GM18519 (cell line): ENCODE measurements around the gene PHLPP1.
"Not testable (repeated sequence)": the region's sequence is repeated elsewhere in the genome, so short reads cannot be mapped to it uniquely, and the experiment has no call there.

ENCODE experiments used
- ATAC-seq: cut with Tn5 transposase; IDR thresholded peaks from one replicate; pipeline ENCODE4 v1.9.1; 2021; ENCODE audit warnings: mild to moderate bottlenecking, moderate library complexity; ENCODE audit not compliant: unreplicated experiment, low FRiP score

The PHLPP1 gene

DNA sequence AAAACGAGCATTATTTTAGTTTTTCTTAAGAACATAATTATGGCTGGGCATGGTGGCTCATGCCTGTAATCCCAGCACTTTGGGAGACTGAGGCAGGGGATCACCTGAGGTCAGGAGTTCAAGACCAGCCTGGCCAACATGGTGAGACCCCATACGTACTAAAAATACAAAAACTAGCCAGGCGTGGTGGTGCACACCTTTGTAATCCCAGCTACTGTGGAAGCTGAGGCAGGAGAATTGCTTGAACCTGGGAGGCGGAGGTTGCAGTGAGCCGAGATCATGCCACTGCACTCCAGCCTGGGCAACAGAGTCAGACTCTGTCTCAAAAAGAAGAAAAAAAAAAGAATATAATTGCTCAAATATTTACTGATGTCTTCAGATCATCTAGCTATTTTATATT is 25.3 kb downstream of the PHLPP1 start:
- not testable (repeated sequence) for ATAC-seq

DNA sequence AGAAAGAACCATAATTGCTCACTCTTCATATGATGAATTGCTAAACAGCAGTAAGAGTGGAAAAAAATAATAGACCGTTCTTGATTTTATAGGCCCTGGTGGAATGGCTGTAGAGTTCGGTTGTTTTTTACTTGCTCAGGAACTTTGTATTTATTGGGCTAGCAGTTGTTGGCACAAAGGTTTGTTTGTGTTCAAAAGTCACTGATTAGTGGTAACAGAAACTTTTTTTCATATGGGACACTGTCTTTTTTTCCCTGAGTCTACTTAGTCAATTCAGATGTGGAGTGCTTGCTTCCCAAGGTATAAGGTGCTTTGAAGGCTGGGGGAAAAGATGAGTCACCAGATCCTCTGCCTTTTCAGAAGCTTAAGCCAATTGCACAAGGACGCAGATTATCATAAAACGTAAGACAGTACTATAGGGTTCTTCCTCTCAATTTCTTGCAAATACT is 25.8 kb downstream of the PHLPP1 start:
- ATAC-seq, result no peak

DNA sequence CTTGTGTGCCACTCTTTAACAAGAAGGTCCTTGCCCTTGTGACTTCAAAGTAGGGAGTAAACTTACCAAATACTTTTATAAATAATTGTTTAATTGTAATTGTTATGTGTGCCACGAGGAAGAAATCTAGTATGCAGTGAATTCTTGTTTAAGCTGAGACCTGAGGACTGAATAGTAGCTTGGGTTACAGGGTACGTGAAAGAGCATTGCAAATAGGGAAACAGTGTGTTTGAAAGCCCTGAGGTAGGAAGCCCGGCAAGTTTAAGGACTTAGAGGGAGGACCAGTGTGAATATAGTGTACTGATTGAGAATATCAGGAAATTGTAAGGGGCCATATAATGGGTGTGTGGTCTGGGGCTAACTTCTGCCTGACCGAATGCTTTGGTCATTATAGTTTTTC is 26.2 kb downstream of the PHLPP1 start:
- no peak for ATAC-seq

DNA sequence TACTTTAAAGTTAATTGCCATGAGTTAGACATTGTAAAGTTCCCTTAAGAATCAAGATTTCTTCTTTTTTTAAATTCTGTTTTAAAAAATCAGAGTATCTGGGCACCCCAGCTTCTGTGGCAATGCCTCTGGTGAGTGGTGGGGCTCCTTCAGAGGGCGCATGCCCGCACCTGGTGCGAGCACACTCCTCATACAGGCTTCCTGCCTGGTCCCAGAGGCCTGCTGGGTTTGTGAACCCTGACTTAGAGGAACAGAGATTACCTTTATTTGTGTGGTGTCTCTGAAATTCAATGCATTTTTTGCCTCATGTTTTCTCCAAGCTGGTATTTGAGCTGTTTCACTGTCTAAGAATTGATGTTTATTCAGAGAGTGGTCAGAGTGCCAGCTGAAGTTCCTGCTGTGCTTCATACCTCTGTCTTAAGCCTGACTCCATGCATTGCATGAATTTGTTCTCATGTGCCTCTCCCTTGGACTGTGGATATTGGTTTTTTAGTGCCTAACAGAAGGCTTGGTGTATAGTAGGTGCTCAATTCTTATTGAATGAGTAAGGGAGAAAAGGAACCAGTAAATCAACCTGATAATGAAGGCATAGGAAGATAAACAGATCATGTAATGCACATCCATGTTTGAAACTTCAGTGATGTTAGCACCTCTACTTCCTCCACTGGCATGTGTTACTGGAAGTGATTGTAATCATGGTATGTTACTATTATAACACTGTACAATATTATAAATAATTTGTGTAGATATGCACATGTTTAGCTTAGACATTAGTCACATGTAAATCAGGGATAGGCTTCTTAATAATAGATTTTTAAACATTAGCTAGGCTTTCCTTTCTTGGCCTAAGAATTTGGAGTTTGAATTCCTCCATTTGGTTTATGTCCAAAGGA is 29.0 kb downstream of the PHLPP1 start:
- ATAC-seq, result peak; percentile 70

DNA sequence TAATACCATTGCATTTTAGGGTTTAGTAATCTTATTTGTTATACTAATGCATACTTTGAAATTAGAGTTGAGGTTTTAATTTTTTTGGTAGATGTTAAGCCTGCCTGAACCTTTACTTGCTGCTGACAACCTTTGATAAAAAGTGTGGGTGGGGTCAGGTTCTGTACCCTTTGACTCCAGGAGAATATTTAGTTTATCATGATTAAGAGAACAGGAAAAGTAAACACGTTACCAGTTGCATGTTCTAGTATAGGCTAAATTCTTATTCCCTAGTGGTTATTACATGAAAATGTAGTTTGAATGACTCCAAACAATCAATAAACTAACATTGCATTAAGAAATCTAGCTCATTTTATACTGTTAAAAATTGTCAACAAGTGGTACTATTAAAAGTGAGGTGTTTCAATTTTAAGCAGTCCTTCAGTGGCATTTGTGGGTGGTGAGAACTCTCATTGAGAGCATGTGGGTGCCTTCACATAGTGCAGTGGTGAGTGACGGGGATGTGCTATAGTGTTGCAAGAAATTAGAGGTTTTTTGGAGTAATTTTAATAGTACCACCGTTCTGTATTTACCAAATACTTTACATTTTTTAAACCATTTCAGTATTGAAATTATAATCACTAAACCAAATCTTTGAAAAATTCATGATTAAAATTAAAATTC is 29.9 kb downstream of the PHLPP1 start:
- ATAC-seq, result no peak

DNA sequence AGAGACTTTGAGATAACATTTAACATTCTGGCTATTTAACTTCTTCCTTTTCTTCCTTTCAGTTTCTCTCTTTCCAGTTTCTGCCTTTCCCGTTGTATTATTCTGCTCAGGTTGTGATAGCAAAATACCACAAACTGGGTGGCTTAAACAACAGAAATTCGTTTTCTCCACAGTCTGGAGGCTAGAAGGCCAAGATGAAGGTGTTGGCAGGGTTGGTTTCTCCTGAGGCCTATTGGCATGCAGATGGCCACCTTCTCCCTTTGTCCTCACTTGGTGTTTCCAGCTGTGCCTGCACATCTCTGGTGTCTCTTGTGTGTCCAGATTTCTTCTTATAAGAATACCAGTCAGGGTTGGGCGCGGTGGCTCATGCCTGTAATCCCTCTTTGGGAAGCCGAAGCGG is 34.0 kb downstream of the PHLPP1 start:
- ATAC-seq, result no peak

DNA sequence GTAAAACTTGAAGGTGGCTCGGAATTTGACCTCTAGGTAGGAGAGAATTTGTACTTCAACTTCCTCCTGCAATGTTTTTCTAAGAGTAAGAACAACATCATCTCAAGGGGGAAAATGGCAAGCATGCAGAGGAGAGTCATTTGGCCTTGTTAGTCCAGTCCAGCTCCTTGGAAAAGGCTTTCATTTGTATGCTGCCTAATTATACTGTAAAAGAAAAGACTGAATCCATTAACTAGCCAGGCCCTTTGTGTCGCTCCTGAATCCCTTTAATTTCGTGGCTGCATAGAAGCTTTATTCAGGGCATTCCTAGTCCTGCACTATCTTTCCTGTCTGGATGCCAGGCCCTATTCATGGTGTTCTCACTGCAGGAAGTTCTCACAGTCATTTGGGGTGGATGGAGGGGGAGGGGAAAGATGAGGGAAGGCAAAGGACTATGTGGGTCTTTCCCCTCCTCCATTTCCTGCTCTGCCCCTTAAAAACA is 36.0 kb downstream of the PHLPP1 start:
- ATAC-seq, result no peak

DNA sequence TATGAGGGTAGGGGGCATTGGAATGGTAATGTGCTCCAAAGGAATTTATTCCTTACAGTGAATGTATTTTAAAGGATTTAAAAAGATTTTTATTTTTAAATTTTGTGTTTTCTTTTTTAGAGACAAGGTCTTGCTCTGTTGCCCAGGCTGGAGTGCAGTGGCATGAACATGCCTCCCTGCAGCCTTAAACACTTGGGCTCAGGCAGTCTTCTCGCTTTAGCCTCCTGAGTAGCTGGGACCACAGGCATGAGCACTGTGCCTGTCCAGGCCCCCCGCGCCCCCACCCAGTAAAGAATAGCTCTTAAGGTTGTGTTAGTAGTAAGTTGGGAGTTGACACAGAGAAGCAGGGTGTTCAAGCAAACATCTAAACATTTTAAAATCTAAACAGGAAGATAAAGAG is 36.6 kb downstream of the PHLPP1 start:
- no peak for ATAC-seq

DNA sequence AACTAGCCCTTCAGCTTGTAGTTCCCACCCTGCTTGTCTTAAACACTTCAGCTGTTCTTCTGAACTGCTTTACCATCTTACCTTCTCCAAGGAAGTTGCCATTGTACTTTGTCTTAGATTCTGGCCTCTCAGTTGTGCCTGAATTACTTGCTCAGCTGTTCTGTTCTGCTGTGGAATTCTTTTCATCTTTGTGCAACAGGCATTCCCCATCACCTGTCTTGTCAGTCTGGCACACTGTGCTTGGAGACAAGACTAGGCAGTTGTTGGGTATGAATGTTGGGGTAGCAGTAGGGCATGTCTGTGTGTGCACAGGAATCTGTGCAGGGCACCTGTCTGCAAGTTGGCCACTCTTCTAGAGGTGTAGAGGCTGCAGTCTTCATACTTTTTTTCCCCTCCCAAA is 38.7 kb downstream of the PHLPP1 start:
- no peak for ATAC-seq

DNA sequence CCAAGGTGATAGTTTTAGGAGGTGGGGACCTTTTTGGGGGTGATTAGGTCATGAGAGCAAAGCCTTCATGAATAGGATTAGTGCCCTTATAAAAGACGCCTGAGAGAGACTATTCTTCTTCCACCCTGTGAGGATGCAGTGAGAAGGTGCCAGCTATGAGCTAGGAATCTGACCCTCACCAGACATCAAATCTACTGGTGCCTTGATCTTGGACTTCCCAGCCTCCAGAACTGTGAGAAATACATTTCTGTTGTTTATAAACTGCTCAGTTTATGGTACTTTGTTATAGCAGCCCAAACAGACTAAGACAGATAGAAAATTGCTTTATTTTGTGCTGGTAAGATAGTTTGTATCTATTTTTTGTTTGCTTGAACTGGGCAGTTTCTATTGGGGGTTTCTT is 40.1 kb downstream of the PHLPP1 start:
- ATAC-seq, result no peak

DNA sequence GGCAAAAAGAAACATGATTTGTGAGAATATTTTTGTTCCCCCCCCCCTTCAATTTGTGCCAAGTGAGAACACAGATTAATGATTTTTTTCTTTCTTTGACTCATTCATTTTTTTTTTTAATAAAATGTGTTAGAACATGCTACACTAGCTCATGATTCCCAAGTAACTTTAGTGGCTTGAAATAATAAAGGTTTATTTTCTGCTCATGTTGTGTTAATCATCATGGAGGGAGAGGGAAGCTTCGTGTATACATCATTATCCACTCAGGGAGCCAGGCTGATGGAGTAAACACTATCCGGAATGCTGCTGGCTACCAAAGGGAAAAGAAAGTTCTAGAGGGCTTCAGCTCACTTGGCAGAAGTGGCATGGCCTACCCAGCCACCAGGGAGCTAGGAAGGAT is 40.6 kb downstream of the PHLPP1 start:
- no peak for ATAC-seq

DNA sequence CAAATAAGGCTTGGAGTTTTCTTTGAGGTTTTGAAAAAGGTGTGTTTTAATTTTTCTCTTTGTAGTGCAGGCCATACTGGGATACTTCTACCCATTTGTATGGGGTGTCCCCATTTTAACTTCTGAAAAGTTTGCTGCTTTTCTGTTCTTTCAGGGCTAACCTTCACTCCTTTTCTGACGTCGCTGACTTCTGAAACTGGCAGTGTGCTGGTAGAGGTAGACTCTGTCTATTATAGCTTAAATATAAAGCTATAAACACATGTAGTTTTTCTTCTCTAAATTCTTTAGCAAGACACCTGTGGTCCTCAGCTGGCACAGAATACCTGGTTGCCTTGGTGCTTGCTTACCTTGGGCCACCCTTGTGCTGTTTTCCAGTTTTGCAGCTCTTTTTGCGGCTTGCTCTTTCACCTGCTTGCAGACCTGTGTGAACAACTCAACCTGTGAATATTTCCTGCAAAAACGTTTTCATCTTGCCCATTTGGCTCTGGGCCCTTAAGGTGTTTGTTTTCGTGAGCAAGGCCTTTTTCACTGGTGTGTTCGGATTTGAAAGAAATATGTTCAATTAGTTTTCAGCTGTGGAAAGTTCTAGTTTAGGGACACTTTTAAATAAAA is 42.2 kb downstream of the PHLPP1 start:
- no peak for ATAC-seq

DNA sequence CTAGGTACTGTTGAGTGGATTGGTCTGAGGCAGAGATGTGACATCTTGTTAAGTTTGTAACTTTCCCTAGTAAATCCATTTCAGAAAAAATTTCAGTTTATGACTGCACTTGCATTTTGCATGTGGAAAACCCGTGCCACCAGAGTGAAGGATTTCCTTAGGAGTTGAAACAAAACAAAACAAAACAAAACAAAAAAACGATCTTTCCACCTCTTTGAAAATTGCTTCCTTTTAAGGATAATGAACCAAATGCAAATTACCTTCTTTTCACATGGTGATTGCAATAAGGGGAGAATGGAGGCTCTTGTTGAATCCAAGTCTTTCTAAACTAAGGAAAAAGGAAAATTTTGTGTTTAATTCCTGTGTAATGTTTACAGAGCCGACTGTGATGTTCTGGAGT is 43.2 kb downstream of the PHLPP1 start:
- ATAC-seq, result no peak

DNA sequence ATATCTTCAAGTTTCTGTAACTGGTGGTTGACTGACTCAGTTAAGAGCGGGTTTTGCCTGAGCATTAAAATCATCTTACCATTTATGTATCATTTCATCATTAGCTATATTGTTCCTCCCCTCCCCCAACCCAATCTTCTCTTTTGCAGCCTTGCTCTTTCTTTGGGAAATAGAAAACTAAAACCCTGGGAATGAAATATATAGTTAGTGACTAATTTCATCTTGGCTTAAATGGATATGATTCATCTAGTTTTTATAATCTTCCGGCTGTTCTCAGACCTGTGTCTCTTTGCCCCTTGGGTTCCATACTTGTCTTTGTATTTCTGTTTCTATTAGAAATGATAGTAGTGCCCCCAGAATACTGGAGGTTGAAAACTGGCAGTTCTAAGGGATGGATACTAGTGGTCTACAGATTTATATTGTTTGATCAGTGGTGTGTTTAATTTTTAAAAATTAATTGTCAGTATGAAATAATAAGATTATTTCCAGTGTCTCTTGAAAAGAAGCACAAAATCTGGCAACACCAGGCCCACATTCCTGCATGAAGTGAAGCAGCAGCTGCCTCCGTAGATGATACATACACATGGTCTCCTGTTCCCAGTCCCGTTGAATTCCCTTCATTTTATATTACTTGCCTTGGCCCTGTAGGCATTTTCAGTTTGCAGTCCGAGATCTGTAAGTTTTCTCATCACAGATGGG is 44.5 kb downstream of the PHLPP1 start:
- ATAC-seq, result no peak

DNA sequence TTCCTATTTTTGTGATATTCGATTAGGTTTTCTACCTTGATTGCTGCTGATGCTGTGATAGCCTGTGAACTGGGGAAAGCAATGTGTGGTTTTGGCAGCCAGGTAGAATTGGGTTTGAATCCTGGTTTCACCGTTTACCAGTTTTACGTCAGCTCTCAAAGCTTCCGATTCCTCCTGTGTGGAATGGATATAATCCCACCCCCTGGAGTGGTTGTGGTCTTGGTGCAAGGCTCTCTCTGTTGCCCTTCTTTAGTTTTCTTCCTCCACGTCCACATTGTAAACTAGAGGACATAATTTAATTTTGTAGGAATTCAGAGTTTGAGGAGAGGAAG is 45.0 kb downstream of the PHLPP1 start:
- ATAC-seq, result no peak

DNA sequence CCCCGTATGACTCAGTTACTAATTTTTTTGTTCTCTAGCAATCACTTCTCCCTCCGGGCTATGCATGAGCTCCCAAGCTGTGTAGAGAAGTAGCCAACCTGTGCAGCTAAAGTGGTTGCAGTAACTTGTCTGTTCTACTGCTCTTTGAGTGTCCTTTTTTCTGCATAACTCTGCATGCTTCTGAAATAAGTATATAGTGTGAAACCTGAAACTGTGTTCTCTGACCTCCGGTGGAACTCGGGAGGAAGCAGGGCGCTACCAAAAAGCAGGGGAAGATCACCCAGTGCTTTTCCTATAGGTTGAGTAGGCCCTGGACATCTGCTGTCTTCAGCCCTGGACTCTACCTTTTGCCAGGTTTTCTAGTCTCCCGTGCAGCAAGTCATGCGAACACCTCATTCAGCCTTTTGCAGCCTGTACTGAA is 47.8 kb downstream of the PHLPP1 start:
- peak; percentile 87 for ATAC-seq

DNA sequence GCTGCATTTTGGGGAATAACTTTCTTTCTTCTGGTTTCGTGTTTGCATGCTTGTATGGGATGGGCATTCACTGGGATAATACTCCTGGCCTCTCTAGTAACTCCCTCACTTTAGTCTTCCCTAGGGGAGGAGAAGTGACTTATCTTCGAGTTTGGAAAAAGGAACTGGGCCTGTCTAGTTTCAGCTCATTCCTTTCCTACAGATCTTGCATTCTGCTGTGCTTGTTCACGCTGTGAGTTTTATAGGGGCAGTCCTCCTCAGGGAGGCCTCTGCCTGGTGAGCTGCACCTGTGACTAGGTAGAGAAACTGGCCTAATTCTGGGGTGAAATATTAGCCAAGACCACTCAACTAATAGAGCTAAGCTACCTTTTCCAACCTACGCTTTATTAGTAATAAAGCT is 50.9 kb downstream of the PHLPP1 start:
- ATAC-seq, result no peak

DNA sequence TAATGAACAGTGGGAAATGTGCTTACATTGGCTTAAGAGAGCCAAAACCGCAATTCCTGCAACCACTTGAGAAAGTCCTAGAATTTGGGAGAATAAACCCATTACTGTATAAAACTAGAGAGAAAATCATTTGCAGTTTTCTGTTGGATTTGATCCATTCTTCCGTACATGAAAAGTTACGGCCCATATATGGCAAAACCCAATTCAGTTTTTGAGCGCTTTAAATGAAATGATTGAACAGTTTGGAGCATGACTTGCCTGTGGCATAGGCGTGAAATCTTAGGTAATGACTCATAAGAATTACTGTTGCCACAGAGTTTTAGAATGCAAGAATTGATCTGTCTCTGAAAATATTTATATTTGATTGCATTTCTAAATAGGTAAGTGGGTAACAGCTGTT is 52.0 kb downstream of the PHLPP1 start:
- no peak for ATAC-seq

DNA sequence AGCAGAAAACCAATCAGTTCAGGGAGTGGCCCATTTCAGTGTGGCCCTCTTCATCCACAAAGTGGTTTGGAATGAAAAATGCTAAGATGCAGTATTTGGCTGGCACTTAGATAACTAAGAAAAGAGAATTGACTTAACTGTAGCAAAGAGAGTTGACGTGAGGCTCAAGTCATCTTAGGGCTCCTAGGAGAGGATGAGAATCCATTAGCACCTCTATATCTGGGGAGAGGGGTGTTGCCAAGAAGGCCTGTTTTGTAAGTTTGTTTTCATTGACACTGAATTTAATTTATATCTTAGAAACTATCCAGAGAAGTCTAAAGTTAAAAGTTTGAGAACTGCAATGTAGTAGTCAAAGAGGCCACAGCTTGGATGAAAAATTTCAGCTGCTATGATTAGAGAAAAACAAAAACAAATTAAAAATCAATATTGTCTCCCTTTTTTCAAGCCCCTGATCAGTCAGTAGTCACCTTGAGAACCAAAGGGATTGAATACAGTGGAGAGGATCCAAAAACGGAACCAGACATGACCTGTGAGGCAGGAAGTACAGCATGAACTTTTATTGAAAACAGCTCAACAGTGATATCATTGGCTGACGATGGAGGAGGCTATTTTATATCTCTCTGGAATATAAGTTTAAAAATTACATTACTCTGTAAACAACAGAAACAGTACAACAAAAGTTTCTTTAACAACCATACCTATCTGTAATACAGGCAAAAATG is 52.7 kb downstream of the PHLPP1 start:
- no peak for ATAC-seq

DNA sequence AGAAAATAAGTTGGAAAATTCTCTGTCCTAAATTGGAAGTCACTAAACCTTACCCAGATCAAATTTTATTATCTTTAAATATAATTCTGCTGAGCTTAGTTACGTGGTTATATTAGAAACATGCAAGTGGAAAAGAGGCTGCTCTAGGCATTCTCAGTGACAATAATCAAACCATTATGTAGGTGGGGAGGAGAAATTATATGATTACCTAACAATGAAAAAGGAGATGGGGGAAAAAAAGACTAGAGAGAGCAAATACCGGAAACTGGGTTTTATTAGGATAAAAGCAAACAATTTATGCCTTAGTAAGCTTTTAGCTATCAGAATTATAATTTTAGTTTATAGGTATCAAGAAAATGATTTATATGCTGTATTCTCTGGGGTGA is 53.2 kb downstream of the PHLPP1 start:
- no peak for ATAC-seq
